GM18951 (cell line): ENCODE measurements around the gene MGAT5.

ENCODE experiments used
- POLR2A ChIP-seq: IDR thresholded peaks from 4 replicates; pipeline ENCODE4 v1.6.1; 2011; ENCODE audit warnings: mild to moderate bottlenecking; ENCODE audit not compliant: insufficient read length, insufficient read depth; ENCODE audit errors: extremely low read depth
- in situ Hi-C: fragments of 300-500 bp; cut with MboI; formaldehyde crosslinking; loops from one replicate; pipeline ENCODE4 v1.12.0; 2022; ENCODE audit warnings: low sequenced_read_pairs, mixed read lengths, inconsistent platforms; ENCODE audit not compliant: unreplicated experiment

Gene MGAT5

GRCh38 chr2:134337631-134338030 is 83.8 kb downstream of the MGAT5 start:
- no peak for TF ChIP-seq POLR2A
- in situ Hi-C loops: no loop called here

- in situ Hi-C loops: no loop called here
- no peak for TF ChIP-seq POLR2A
These were observed 84.3 kb downstream of the MGAT5 start for GRCh38 chr2:134338208-134338607.

- no peak for TF ChIP-seq POLR2A
- in situ Hi-C loops: no loop called here
These were observed 87.6 kb downstream of the MGAT5 start for GRCh38 chr2:134341476-134341875.

GRCh38 chr2:134344954-134345697 is 91.3 kb downstream of the MGAT5 start:
- TF ChIP-seq POLR2A: no peak
- in situ Hi-C loops: no loop called here

- no peak for TF ChIP-seq POLR2A
- in situ Hi-C loops: no loop called here
These were observed 92.3 kb downstream of the MGAT5 start for GRCh38 chr2:134346141-134346540.

- in situ Hi-C loops: no loop called here
These were observed 93.9 kb downstream of the MGAT5 start for GRCh38 chr2:134347756-134348155.

GRCh38 chr2:134348239-134348638 is 94.4 kb downstream of the MGAT5 start:
- in situ Hi-C loops: no loop called here
- no peak for TF ChIP-seq POLR2A

More at GRCh38 chr2:134347756-134348155, 93.9 kb downstream of the MGAT5 start:
- no peak for TF ChIP-seq POLR2A

GRCh38 chr2:134348760-134349159 is 94.9 kb downstream of the MGAT5 start:
- no peak for TF ChIP-seq POLR2A
- in situ Hi-C loops: no loop called here

GRCh38 chr2:134351016-134351415 is 97.1 kb downstream of the MGAT5 start:
- TF ChIP-seq POLR2A: no peak
- in situ Hi-C loops: no loop called here

- TF ChIP-seq POLR2A: no peak
- in situ Hi-C loops: no loop called here
These were observed 98.0 kb downstream of the MGAT5 start for GRCh38 chr2:134351899-134352298.

GRCh38 chr2:134352844-134353243 is 99.0 kb downstream of the MGAT5 start:
- in situ Hi-C loops: no loop called here
- no peak for TF ChIP-seq POLR2A

- TF ChIP-seq POLR2A: no peak
- in situ Hi-C loops: no loop called here
These were observed 100.7 kb downstream of the MGAT5 start for GRCh38 chr2:134354611-134355010.

GRCh38 chr2:134357814-134358213 is 103.9 kb downstream of the MGAT5 start:
- in situ Hi-C loops: no loop called here
- TF ChIP-seq POLR2A: no peak

GRCh38 chr2:134359367-134360081 is 105.7 kb downstream of the MGAT5 start:
- in situ Hi-C loops: no loop called here
- no peak for TF ChIP-seq POLR2A
